ENCODE data around the gene DLG2.

GRCh38 chr11:84396521-84396920 lies 1230.6 kb downstream of the DLG2 start:
- TF ChIP-seq CTCF (conservative IDR thresholded peaks at IDR 0.05; ENCODE audit: low read depth, low read length): no peak
- no peak for TF ChIP-seq RAD21 (IDR thresholded peaks at IDR 0.05; ENCODE audit: low read length)
- no peak for TF ChIP-seq MAFK (IDR thresholded peaks at IDR 0.05; ENCODE audit: low read depth, low read length)
- TF ChIP-seq SMC3 (IDR thresholded peaks at IDR 0.05; ENCODE audit: low read depth, low read length): no peak
- no peak for TF ChIP-seq RCOR1 (IDR thresholded peaks at IDR 0.05; ENCODE audit: insufficient replicate concordance, low read length)
- no peak for TF ChIP-seq CHD1 (IDR thresholded peaks at IDR 0.05; ENCODE audit: low read depth, low read length)
- no peak for TF ChIP-seq CEBPB (IDR thresholded peaks at IDR 0.05; ENCODE audit: low read depth, low read length)
- TF ChIP-seq POLR2A (IDR thresholded peaks at IDR 0.05; ENCODE audit: low read depth, low read length): no peak
- no peak for TF ChIP-seq MAZ (IDR thresholded peaks at IDR 0.05; ENCODE audit: borderline replicate concordance, low read depth, low read length)
- no peak for TF ChIP-seq MXI1 (IDR thresholded peaks at IDR 0.05; ENCODE audit: borderline replicate concordance, low read depth, low read length)

All from IMR-90 (cell line).